ENCODE measurements around the gene RABL2A. TPM values are rescaled to one million over a fixed set of nuclear protein-coding genes. Genes with fewer than 3 reads are reported as not detected.
A peak's percentile ranks its signal among the peaks of the same experiment; 100 is the strongest.
"Not testable (repeated sequence)": the region's sequence is repeated elsewhere in the genome, so short reads cannot be mapped to it uniquely, and the experiment has no call there.

Gene RABL2A
- total RNA-seq: 10 to 100 TPM; 17.6 to 19.0 TPM
- long read RNA-seq, partial matches to known transcripts: 3 of 15 reads
- long read RNA-seq, other reads (novel, unspliced or antisense): 12 of 15 reads

- intact Hi-C loops (cut with DNase I, micrococcal nuclease): not testable (repeated sequence)
- DNase-seq (peak; percentile 85 to 87), ATAC-seq (peak; percentile 96)
These were observed at the start of gene RABL2A for GRCh38 chr2:113626616-113627330. TSS of gene RABL2A (plus strand) at chr2:113627266. CDS start at chr2:113628607, 1,341 bp downstream.

- intact Hi-C loops (cut with DNase I, micrococcal nuclease); ATAC-seq; DNase-seq: not testable (repeated sequence)
These were observed 48.6 kb upstream of the RABL2A start for GRCh38 chr2:113578508-113578907.

- ATAC-seq; DNase-seq; intact Hi-C loops (cut with DNase I, micrococcal nuclease): not testable (repeated sequence)
These were observed 44.6 kb upstream of the RABL2A start for GRCh38 chr2:113582473-113582872.

- DNase-seq (peak; percentile 79 to 88), ATAC-seq (peak; percentile 37)
- intact Hi-C loops (cut with DNase I, micrococcal nuclease): not testable (repeated sequence)
These were observed 43.4 kb upstream of the RABL2A start for GRCh38 chr2:113583521-113584225.

DNA sequence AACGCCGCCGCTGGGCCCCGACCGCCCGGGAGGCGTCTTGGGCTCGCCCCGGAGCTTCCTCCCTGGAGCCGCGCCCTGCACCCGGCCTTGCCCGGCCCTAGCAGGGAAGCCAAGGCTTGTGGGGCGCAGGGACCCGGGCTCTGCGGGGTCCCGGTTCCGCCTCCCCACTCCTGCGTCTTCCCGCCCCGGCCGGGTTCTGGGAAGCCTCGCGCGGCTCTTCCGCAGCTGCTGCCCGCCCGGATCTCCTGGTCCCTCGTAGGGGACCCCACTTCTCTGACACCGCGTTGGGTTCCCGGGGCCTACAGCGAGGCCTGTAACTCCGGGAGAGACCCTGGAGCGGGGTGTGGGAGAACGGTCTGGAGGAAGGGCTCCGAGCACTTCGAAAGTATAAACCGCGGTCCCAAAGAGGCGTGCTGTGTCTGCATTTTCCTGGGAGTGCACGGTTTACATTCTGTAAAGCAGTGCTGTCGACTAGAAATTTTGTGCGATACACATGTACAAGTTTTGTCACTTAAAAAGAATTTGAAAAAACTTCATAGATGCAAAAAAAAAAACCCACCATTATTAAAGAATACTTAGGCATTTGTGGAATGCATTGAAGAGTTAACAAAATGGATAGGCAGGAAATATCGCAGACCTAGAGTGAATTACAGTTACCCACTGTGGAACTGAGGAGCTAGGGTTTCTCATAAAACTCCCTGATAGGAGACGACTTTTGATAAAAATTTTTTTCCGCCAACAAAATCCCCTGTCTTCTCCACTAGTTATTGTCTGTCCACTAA lies 42.6 kb upstream of the RABL2A start:
- DNase-seq: peak in 1 of 2 donors; percentile 31
- ATAC-seq; intact Hi-C loops (cut with DNase I, micrococcal nuclease): not testable (repeated sequence)

DNA sequence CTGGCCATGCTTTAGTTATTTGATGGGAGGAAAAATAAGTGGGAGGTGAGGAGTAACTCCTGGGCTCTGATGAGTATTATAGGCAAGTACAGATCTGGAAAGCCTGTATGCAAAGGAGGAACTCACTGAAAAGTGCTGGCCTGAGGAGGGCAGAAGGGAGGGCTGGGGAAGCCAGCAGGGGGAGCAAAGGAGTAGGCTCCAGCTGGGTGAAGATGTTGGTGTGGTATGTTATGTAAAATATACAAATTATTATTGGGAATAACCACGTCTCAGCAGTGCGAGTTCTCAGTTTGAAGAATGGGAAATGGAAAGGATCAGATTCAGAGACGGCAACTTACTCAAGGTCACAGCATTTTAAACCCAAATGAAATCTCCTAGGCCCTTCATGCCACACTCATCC lies 39.9 kb upstream of the RABL2A start:
- intact Hi-C loops (cut with DNase I, micrococcal nuclease); ATAC-seq: not testable (repeated sequence)
- DNase-seq: peak in 1 of 2 donors; percentile 75

DNA sequence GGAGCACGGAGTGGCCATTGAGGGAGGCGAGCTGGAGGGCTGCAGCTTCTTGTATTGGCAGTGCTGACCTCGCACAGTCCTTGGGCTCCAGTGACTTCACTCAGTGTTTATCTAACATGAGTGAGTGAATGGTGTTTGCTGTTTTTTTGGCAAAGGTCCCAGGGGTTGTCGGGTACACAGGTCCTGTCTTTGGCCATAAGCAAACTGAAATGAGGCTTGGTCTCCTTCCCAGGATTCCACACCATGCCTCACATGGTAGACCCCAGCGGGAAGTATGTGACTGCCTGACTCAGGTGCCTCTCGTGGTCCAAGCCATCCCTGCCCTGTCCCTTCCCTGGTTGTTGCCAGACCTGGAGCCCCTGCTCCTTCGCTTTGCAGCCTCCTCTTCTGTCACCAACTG lies 37.5 kb upstream of the RABL2A start:
- intact Hi-C loops (cut with DNase I, micrococcal nuclease); ATAC-seq; DNase-seq: not testable (repeated sequence)

DNA sequence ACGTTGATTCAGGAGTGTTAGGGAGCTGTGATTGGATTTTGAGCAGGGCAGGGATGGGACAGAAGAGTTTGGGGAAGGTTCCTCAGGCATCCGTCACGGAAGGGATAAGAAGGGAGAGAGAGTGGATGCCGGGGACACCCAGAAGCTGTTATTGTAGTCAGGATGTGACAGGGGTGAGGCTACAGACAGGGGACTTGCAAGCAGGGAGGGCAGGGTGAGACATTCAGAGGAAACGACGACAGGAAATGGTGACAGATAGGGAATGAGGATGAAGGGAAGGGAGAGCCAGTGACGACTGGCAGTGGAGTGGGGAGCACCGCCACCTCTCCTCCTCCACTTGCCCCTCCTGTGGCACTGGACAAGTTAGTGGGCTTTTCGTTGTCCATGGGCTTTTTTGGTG lies 35.1 kb upstream of the RABL2A start:
- ATAC-seq; DNase-seq; intact Hi-C loops (cut with DNase I, micrococcal nuclease): not testable (repeated sequence)

GRCh38 chr2:113593280-113593679 lies 33.8 kb upstream of the RABL2A start:
- DNase-seq; intact Hi-C loops (cut with DNase I, micrococcal nuclease); ATAC-seq: not testable (repeated sequence)

DNA sequence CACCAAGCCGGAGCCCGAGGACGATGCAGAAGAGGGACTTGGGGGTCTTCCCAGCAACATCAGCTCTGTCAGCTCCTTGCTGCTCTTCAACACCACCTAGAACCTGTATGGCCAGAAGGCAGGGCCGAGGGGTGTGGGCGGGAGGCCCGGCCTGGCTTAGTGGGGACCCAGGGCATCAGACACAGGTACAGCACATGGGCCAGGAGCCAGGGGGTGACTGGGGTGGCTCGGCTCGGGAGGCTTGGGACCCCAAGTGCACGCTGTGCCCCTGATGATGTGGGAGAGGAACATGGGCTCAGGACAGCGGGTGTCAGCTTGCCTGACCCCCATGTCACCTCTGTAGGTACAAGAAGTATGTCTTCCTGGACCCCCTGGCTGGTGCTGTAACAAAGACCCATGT lies 31.3 kb upstream of the RABL2A start:
- DNase-seq; ATAC-seq; intact Hi-C loops (cut with DNase I, micrococcal nuclease): not testable (repeated sequence)

DNA sequence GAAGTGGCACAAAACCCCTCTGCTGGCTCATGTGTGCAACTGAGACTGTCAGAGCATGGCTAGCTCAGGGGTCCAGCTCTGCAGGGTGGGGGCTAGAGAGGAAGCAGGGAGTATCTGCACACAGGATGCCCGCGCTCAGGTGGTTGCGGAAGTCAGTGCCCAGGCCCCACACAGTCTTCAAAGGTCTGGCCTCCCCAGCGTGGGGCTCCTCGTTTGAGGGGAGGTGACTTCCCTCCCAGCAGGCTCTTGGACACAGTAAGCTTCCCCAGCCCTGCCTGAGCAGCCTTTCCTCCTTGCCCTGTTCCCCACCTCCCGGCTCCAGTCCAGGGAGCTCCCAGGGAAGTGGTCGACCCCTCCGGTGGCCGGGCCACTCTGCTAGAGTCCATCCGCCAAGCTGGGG lies 29.9 kb upstream of the RABL2A start:
- DNase-seq; ATAC-seq; intact Hi-C loops (cut with DNase I, micrococcal nuclease): not testable (repeated sequence)

GRCh38 chr2:113597572-113597971 lies 29.5 kb upstream of the RABL2A start:
- intact Hi-C loops (cut with DNase I, micrococcal nuclease); DNase-seq; ATAC-seq: not testable (repeated sequence)

DNA sequence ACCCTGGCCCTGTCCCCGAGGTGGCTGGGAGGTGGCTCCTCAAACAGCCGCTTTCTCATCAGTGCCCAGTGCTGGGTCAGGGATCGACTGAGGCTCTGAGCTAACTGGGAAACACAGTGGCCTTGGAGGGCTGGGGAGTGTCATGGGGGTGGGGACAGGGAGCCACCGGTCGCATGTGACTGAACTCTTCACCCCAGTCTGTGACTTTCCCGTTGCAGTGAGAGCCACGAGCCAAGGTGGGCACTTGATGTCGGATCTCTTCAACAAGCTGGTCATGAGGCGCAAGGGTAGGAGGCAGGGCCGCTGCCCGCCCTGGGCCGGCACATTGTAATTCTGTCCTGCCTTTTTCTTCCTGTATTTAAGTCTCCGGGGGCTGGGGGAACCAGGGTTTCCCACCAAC lies 28.9 kb upstream of the RABL2A start:
- intact Hi-C loops (cut with DNase I, micrococcal nuclease); DNase-seq: not testable (repeated sequence)

GRCh38 chr2:113598738-113599137 lies 28.3 kb upstream of the RABL2A start:
- ATAC-seq; intact Hi-C loops (cut with DNase I, micrococcal nuclease): not testable (repeated sequence)

More for the DNA sequence above, 28.9 kb upstream of the RABL2A start:
- not testable (repeated sequence) for ATAC-seq

GRCh38 chr2:113599208-113599607 lies 27.9 kb upstream of the RABL2A start:
- DNase-seq; intact Hi-C loops (cut with DNase I, micrococcal nuclease); ATAC-seq: not testable (repeated sequence)

More at GRCh38 chr2:113598738-113599137, 28.3 kb upstream of the RABL2A start:
- DNase-seq: not testable (repeated sequence)

DNA sequence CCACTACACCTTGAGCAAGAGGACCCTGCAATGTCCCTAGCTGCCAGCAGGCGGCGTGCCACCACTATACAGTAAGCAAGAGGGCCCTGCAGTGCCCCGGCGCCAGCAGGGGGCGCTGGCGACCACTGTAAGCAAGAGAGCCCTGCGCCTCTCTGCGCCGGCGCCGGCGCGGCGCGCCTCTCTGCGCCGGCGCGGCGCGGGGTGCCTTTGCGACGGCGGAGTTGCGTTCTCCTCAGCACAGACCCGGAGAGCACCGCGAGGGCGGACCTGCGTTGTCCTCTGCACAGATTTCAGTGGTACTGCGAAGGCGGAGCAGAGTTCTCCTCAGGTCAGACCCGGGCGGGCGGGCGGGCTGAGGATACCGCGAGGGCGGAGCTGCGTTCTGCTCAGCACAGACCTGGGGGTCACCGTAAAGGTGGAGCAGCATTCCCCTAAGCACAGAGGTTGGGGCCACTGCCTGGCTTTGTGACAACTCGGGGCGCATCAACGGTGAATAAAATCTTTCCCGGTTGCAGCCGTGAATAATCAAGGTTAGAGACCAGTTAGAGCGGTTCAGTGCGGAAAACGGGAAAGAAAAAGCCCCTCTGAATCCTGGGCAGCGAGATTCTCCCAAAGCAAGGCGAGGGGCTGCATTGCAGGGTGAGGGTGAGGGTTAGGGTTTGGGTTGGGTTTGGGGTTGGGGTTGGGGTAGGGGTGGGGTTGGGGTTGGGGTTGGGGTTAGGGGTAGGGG lies 24.9 kb upstream of the RABL2A start:
- intact Hi-C loops (cut with DNase I, micrococcal nuclease): not testable (repeated sequence)
- DNase-seq: peak in 1 of 2 donors; percentile 70
- peak; percentile 1 for ATAC-seq

GRCh38 chr2:113602869-113603466 lies 24.1 kb upstream of the RABL2A start:
- intact Hi-C loops (cut with DNase I, micrococcal nuclease): no loop called here
- DNase-seq: no peak
- ATAC-seq: peak; percentile 56

Data from left colon (tissue), 2 donors.